SW 1271 (cell line): ENCODE measurements around the gene PRKG1.

ENCODE experiments used
- DNase-seq, 2 experiments: peaks; one replicate each; lab custom pipeline; 2025; lab: John Stamatoyannopoulos, UW

PRKG1 gene

DNA sequence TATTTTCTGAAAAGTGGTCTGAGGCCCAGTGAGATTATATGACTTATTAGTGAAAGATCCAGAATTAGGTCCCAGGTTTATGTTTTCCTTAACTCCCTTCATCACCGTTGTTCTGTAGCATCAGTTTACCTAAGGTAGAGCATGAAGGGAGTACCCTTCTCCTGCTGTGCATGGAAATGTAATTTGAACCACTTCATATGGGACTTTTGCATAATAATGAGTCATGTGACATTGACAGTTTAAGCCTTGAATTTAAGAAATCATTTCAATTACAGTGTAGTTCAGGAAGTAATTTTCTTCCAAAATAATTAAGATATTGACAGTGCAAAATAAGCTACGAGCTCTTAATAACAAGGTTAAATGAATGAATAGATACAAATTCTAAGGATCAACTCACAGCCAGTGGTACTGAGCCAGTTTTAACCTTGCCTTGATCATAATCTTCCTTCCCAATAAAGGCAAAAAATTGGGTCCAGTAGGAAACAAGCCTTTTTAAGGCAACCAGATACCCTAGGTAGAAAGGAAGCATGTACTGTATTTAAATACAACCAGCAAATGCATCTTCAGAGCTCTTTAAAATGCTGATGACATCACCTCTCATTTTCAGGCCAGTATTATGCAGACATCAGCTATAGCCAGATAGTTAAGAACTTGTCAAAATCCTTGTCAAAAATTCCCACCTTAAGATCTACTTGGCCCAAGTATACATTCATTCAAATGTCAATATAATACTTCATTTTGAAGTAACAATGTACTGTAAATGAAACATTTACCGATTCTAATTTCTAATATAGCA is 1191.0 kb downstream of the PRKG1 start:
- DNase-seq: no peak

DNA sequence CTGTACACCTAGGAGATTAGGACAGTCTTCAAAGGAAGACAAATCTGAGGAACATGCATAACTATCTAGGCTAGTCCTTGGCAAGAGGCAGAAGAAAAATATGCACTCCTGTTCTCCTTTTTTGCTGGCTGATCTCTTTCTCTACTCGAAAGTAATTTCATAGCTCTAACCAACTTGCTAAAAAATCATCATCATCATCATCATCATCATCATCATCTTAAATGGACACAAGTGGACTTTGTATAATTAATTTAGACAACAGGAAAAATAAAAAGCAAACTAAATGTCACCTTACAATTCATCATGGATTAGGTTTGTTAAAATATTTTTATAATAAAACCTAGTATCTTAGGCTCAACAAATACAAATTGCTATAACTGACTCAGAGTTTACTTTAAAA is 1192.6 kb downstream of the PRKG1 start:
- DNase-seq: no peak

DNA sequence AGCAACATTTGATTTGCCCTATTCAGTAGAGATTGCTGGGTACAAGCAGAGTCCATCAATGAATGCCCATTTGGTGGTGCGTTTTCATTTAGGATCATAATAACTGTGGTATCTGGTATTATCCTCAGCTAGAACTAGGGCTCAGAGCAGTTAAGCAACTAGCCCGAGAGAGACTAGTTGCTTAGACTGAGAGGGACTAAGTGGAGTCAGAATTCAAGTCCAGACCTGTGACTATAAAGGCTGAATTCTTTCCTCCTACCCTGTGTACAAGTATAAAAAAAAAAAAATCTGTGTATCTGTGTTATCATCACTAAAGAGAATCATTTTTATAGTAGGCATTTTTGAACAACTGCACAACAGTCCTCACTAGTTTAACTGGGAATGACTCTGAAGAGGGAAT is 1194.5 kb downstream of the PRKG1 start:
- DNase-seq: no peak

DNA sequence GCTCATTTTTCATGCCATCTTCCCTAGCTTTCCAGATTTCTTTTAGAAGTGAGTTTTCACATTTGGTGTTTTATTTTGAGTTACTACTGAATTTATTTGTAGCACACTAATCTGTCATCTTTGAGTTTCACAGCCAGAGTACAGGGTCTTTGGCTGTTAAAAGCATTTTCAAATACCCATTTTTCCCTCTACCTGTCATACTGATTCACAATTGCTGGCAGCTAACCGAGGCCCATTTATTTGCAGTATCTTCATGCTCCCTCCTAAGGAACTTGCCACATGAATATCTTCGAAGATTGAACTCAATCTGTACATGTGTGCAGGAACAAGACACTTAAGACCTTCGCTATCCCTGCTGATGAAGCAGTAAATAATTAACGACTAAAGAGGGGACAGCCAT is 1194.9 kb downstream of the PRKG1 start:
- no peak for DNase-seq

DNA sequence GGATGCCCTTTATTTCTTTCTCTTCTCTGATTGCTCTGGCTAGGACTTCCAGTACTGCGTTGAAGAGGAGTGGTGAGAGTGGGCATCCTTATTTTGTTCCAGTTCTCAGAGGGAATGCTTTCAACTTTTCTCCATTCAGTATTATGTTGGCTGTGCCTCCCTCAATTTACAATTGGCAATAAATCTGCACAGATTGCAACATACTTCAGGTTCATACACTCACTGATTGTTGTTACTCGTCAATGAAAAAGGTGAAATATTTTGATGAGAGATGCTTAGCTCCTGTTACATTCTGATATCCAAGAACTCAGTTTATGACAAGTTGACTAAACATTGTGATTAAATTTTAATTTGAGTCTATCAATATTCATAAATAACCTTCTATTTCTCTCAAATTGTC is 1201.9 kb downstream of the PRKG1 start:
- no peak for DNase-seq

DNA sequence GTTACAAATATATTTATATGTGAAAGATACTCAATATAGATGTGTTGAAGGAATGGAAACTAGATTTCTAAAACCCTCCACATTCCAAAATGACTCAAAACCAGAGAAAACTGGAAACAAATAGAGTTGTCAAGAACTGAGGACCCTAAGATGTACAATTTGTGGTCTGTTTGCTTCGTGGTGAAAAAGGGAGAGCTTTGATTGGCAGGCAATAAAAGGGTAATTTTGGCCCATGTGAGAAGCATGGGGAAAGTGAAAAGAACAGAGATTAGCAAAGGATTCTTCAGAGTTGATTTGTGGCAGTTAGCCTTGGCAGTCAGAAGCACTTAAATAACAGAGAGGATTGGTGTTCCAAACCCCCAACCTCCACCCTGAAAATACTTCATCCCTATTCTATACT is 1202.7 kb downstream of the PRKG1 start:
- DNase-seq: no peak

DNA sequence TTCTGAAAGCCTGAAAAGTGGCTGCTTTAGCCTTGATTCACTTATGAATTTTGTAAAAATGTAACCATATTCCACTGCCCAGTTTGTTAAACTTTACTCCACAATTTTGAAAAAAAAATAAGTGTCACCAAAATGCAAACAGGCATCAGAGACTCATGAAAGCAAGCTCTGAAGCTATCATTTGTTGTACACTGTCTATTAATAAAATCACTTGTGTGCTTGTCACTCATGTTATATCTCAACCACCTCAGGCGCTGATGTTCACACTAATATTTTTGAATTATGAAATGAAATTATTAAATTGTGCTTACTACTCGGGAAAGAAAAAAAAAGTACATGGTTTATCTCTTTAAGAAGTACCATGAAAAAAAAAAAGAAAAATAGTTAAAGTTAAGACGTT is 1205.3 kb downstream of the PRKG1 start:
- no peak for DNase-seq

DNA sequence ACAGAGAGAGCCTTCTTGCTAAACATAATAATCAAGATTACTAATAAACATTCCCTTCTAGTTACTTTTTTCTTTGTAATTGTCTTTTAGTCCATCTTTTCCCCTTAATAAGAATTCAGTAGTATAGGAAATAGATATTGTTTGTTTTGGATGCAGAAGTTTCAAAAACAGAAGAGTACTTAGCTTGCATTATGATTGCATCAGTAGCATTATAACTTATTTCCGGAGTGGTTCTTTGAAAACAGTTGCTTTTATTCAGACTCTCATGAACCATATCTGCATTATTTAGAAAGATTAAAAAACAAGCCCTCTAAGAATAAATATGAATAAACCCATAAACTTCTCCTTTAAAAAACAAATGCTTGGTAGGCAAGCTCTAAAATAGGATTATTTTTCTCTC is 1205.8 kb downstream of the PRKG1 start:
- no peak for DNase-seq

DNA sequence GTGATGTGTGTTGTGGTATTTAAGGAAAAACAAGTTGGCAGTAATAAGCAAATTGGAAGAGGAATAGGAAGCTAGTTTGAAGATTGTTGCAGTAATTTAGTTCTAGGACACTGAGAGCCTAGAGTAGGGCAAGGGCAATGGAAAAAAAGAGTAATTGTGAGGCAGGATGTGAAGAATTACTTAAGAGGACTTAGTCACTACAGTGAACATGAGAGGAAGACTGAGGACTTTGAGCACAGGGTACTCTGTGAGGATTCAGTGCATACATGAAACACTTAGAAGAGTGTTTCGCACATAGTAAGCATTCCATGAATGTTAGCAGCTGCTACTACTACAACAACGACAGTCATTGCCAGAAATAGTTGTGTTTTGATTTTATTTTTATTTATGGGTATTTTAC is 1208.9 kb downstream of the PRKG1 start:
- DNase-seq: no peak

DNA sequence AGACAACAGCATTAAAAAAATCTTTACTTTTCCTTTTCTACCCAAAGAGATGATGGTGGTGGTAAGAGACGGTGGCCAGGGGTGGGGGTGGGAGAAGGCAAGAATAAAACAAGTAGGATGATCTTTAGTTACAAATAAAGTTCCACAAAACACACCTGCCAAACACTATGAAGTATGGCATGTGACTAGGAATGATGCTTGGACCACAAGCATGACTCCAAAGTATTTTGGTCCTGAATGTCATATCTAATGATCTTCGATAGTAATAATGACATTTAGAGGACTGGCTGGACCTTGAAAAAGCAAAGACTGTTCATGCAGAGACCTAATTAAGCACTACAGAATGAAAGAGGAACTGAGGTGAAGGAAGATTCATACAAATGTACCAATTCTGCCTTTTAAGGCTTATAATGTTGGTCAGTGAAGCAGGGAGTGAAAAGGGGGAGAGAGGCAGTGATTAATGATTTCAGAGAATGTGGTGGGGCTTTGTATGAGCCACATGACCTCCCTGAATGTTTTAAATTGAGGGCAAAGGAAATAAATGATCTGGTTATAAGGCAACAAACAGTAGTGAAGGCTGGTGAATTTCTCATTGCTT is 1210.2 kb downstream of the PRKG1 start:
- no peak for DNase-seq

DNA sequence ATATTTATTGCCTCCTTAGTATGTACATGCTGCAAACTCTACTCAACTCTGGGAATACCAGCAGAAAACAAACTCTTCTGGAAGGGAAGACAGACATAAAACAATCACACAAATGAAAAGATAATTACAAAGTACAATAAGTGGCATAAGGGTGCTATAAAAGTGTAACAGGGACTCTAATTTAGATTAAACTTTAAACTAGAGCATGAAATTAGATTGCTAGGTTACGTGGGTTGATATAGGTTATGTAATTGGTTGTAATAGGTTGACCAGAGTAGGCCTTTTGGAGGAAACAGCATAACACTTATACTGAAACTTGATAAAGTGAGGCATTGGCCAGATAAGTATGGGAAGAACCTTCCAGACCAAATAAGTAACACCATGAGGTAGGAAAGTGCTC is 1213.6 kb downstream of the PRKG1 start:
- DNase-seq: no peak

DNA sequence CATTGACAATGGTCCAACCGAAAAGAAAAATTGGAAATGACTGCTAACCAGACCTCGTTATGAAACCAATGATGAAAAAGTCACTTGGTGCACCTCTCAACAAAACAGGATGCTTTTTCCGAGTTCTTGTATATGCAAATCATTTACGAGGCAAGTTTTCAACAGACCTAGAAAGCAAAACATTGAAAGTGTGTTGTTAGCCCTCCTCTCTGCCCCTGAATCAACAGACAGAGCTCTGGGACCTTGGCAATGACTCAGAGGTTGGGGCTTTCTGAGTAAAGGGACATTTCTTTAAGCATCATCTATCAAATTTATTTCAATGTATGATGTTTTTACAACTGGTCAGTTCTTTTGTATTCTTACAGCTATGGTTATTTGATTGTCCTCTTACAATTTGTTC is 1223.5 kb downstream of the PRKG1 start:
- no peak for DNase-seq

DNA sequence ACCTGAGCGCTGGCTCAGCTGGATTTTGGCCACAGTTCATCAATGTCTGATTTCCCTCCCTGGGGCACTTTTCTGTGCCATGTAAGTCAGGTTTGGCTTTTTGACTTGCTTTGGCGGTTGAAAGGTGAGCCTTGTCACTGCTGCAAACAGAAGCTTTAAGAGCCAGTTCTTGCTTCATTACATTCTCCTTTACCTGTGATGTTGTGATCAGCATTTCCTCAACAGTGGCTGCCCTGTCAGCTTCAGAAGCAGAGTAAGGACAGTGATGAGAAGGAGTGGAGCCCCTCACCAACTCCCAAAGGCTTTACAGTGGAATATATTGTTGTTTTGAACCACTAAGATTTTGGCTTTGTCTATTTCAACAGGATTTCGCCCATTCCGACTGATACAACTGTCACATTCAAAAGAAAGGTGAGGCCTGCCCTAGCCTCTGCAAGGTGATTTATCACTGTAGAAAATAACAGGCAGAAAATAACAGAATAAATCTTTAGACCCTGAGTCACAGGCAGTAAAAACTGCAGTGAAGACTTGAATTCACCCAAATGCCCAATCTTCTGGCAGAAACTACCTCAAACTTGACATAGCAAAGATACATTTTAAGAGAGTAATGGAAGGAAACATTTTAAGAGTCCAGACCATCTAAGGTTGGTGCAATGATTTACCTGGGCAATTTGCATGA is 1226.5 kb downstream of the PRKG1 start:
- DNase-seq: no peak

DNA sequence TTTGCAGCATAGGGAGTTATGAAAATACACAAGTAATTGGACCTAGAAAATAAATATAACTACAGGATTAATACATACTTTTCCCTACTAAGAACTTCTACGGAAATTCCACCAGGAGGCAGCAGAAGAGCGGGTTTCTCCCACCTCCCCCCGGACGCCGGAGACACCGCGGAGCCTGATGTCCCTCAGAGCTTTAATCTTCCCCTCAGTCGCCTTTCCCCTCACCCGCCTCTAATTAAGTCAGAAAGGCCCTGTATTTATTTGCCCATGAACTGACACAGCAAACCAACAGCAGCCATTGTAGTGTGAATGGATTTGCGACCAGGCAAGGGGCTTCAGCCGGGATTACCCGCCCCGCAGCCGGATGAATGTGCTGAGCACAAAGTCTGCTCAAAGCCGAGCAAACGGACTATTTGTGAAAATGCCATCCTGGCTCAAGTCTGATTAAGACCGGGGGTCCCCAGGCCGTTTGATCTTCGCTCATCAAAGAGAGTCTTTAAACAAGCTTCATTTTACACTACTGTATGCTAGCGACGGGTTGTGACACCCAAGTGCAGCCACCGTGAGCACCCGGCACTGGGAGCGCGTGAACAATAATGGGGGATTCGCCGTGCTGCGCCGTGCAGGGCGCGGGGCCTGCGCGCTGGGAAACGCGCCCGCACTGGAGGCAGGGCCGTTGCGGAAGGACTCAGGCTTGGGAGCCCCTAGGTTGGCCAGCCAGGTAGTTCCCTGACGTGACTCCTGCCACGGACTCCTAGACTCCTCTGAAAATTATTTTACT is 1234.2 kb downstream of the PRKG1 start:
- DNase-seq: peak in 1 of 2 experiments; percentile 33

DNA sequence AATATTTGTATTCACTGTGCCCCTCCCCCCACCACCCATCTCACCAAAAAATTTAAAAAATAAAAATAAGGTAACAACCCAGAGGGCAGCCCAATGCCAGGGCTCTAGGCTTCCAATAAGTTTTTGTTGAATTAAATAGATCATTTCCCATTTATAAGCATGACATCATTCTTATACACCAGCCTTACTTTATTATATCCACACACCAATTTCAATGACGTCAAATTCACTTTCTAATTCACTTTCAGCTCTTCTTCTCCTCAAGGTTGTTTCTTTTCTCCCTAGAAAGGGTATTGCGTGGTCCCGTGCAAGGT is 1238.6 kb downstream of the PRKG1 start:
- DNase-seq: no peak

DNA sequence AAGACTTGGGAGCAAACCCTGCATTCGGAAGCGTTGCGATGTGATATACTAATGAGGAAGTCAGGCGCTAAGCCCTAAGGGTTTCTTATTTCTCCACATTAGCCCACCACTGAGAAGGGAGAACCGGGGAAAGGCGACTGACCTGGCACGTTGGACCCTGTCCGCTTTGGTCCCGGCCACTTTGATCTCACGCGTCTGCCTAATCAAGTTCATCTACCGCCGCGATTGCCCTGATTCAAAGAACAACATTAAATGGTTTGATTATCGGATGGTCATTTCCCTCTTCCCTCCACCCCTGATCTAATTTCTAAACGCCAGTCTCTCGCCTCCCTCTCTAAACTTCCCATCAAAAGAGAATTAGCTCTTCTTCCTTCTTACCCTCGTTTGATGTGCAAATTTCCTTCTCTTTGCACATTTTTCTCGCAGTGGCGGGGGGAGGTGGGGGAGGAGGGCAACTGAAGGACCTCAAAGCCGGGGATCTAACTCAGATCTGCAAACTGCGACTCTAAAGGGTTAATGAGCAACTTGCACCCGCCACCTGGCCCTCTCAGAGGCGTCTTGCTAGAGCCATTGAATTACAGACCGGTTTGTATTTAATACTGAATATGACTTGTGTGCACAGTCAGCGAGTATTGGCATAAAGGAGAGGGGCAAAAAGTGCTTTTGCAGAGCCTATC is 1239.1 kb downstream of the PRKG1 start:
- DNase-seq: no peak

DNA sequence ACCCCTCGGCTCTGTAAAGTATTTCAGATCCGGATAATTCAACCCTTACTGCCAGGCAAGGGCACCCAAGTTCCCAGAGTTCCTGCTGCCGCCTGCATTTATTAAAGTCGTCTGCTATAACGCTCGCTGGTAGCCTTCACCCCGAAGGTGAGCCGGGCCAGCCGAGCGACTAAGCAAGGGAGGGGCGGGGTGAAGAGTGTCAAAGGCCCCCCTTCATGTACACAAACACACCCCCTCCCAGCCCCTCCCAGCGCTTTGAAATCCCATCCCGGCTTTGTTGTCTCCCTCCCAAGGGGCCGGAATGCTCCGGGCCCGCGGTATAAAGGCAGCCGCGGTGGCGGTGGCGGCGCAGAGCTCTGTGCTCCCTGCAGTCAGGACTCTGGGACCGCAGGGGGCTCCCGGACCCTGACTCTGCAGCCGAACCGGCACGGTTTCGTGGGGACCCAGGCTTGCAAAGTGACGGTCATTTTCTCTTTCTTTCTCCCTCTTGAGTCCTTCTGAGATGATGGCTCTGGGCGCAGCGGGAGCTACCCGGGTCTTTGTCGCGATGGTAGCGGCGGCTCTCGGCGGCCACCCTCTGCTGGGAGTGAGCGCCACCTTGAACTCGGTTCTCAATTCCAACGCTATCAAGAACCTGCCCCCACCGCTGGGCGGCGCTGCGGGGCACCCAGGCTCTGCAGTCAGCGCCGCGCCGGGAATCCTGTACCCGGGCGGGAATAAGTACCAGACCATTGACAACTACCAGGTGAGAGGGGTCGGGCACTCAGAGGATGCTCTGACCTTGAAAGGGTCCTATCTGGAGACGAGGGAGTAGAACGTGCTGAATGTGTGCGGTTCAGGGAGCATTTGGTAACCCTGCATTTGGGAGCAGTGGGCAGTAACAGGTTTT is 1239.9 kb downstream of the PRKG1 start, which contains the start of gene DKK1:
Gene DKK1 (plus strand): TSS at position 349 of the 889 bp plus-strand sequence. CDS start 154 bp downstream, at position 503.
- peak; percentile 55 to 78 for DNase-seq

DNA sequence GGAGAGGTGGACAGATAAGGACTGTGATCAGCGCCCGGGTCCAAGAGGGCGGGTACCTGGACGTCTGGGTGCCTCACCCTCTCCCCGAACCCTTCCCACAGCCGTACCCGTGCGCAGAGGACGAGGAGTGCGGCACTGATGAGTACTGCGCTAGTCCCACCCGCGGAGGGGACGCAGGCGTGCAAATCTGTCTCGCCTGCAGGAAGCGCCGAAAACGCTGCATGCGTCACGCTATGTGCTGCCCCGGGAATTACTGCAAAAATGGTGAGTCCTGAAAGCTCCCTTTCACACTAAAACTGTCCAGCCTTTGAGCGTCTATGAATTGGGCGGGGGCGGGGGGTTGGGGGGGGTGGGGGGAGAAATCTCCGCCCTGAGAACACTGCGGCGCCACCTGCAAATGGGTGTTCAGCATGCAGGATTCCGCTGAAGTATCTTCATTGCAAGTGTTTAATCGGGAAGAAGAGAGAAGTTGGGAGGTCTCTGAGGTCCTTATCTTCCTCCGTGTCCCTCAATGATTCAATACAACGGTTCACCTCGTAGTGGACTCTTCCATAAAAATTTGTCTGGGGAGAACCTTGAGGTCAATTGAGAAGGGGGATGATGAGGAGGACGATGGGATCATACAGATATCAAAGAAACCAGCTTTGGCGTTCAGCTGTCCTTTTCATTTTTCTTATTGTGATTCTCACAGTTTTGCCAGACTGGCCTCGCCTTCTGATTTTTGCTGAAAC is 1240.7 kb downstream of the PRKG1 start:
- DNase-seq: peak in 1 of 2 experiments; percentile 44

DNA sequence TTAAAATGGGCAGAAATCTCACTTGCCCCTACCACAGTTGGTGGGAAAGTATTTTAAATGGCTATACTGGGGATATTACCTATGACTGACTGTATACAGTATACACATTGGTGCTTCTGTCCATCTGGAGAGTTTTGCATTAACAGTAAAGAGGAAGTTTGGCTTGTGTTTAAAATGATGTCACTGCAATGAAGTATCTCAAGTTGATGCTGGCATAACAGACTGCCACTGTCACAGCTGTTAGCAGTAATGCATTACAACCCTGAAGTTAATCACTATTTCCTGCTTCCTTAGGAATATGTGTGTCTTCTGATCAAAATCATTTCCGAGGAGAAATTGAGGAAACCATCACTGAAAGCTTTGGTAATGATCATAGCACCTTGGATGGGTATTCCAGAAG is 1241.7 kb downstream of the PRKG1 start:
- DNase-seq: peak in 1 of 2 experiments; percentile 37

DNA sequence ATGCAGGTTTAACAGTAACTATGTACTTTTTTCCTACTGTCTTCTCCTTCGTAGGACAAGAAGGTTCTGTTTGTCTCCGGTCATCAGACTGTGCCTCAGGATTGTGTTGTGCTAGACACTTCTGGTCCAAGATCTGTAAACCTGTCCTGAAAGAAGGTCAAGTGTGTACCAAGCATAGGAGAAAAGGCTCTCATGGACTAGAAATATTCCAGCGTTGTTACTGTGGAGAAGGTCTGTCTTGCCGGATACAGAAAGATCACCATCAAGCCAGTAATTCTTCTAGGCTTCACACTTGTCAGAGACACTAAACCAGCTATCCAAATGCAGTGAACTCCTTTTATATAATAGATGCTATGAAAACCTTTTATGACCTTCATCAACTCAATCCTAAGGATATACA is 1242.2 kb downstream of the PRKG1 start:
- no peak for DNase-seq
